ENCODE measurements around the gene SOHLH1.

Gene SOHLH1, protein sequence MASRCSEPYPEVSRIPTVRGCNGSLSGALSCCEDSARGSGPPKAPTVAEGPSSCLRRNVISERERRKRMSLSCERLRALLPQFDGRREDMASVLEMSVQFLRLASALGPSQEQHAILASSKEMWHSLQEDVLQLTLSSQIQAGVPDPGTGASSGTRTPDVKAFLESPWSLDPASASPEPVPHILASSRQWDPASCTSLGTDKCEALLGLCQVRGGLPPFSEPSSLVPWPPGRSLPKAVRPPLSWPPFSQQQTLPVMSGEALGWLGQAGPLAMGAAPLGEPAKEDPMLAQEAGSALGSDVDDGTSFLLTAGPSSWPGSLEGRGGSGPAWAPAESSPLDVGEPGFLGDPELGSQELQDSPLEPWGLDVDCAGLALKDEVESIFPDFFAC

DNA sequence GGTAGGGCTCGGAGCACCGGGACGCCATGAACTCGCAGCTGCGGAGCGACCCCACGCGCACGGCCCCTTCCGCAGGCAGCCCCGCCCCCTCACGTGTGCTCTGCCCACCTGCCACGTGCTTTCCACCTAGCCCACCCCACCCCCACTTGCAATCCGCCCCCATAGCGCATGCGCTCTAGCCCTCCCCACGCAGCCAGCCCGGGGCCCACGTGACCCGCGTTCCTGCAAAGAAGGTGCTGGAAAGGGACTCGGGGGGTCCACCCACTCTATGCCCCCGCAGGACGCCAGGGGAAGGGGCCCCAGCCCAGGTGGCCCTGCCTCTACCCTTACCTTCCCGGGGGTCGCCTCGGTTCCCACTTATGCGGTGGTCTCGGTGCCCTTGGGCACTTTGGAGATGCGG lies at the start of gene SOHLH1:
TSS of gene SOHLH1 (minus strand) at position 42 of the 400 bp plus-strand sequence. CDS start at position 28, 14 bp downstream.
- no peaks in the 10 kb centered on the region for H3K9me2 ChIP-seq (replicated peaks; ENCODE audit: insufficient read depth, low read length)
- H3K36me3 ChIP-seq (ENCODE audit: low read length): no peaks in the 10 kb centered on the region
- H3K79me2 ChIP-seq (ENCODE audit: insufficient read depth, low read length): no peaks in the 10 kb centered on the region
- no peaks in the 10 kb centered on the region for H4K20me1 ChIP-seq (ENCODE audit: low read depth, low read length)
- TF ChIP-seq EZH2phosphoT487 (conservative IDR thresholded peaks at IDR 0.05; ENCODE audit: low read length) (no peak), CTCF (IDR thresholded peaks at IDR 0.05; ENCODE audit: insufficient read depth, low read length, poor library complexity, severe bottlenecking) (no peak)
- H3K9ac ChIP-seq (ENCODE audit: low read length): no peak within 1 kb of the TSS
- no peaks in the 10 kb centered on the region for H3K9me3 ChIP-seq (ENCODE audit: insufficient read depth, low read length)
- no peak within 1 kb of the TSS for H3K27ac ChIP-seq (ENCODE audit: low read depth, low read length)
- H2AFZ ChIP-seq (ENCODE audit: low read depth, low read length, severe bottlenecking): no peak within 1 kb of the TSS
- H3K4me2 ChIP-seq (ENCODE audit: low read depth, low read length, poor library complexity, severe bottlenecking): no peak within 1 kb of the TSS
- H3K4me3 ChIP-seq (ENCODE audit: insufficient read depth, low read length, poor library complexity, severe bottlenecking): no peak within 1 kb of the TSS
- no peaks in the 10 kb centered on the region for H3K27me3 ChIP-seq (ENCODE audit: low read length)
- no peaks in the 10 kb centered on the region for H3F3A ChIP-seq (ENCODE audit: insufficient read depth)

- H3K27ac ChIP-seq (ENCODE audit: low read depth, low read length): no peak overlapping the region
- H4K20me1 ChIP-seq (ENCODE audit: low read depth, low read length): no peaks in the 10 kb centered on the region
- TF ChIP-seq CTCF (IDR thresholded peaks at IDR 0.05; ENCODE audit: insufficient read depth, low read length, poor library complexity, severe bottlenecking) (no peak), EZH2phosphoT487 (conservative IDR thresholded peaks at IDR 0.05; ENCODE audit: low read length) (no peak)
- H3K9me3 ChIP-seq (ENCODE audit: insufficient read depth, low read length): no peaks in the 10 kb centered on the region
- no peaks in the 10 kb centered on the region for H3K79me2 ChIP-seq (ENCODE audit: insufficient read depth, low read length)
- H3K4me2 ChIP-seq (ENCODE audit: low read depth, low read length, poor library complexity, severe bottlenecking): no peak overlapping the region
- H3K9ac ChIP-seq (ENCODE audit: low read length): no peak overlapping the region
- H3K27me3 ChIP-seq (ENCODE audit: low read length): no peaks in the 10 kb centered on the region
- H3F3A ChIP-seq (ENCODE audit: insufficient read depth): no peaks in the 10 kb centered on the region
- no peak overlapping the region for H3K4me3 ChIP-seq (ENCODE audit: insufficient read depth, low read length, poor library complexity, severe bottlenecking)
- H3K36me3 ChIP-seq (ENCODE audit: low read length): no peaks in the 10 kb centered on the region
- no peak overlapping the region for H2AFZ ChIP-seq (ENCODE audit: low read depth, low read length, severe bottlenecking)
- H3K9me2 ChIP-seq (replicated peaks; ENCODE audit: insufficient read depth, low read length): no peaks in the 10 kb centered on the region
Measured at GRCh38 chr9:135748676-135749075, 49.4 kb upstream of the SOHLH1 start.

DNA sequence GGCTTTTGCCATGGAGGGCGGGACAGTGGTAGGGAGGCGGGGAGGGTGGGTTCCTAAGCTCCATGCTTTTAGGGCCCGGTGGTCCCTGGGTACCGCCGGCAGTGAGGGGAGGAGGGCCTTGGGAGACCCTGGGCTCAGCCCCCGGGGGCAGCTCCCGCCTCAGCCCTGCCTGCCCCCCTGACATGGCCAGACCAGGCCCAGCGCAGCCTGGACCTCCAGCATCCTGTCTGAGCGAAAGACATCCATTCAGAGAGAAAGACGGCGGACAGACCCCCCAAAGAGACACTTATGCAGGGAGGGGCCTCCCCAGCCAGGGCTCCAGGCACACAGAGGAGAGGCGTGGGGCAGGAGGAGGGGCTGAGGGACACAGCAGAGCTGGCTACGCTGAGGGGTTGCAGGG lies 48.0 kb upstream of the SOHLH1 start:
- Histone ChIP-seq H3K4me3 (ENCODE audit: insufficient read depth, low read length, poor library complexity, severe bottlenecking) (no peak overlapping the region), H3K9me3 (ENCODE audit: insufficient read depth, low read length) (no peaks in the 10 kb centered on the region), H3K79me2 (ENCODE audit: insufficient read depth, low read length) (no peaks in the 10 kb centered on the region), H4K20me1 (ENCODE audit: low read depth, low read length) (no peaks in the 10 kb centered on the region), H3K9me2 (replicated peaks; ENCODE audit: insufficient read depth, low read length) (no peaks in the 10 kb centered on the region), H3K4me2 (ENCODE audit: low read depth, low read length, poor library complexity, severe bottlenecking) (no peak overlapping the region), H3K36me3 (ENCODE audit: low read length) (no peaks in the 10 kb centered on the region), H3K27ac (ENCODE audit: low read depth, low read length) (no peak overlapping the region), H3K27me3 (ENCODE audit: low read length) (no peaks in the 10 kb centered on the region), H2AFZ (ENCODE audit: low read depth, low read length, severe bottlenecking) (no peak overlapping the region), H3K9ac (ENCODE audit: low read length) (no peak overlapping the region), H3F3A (ENCODE audit: insufficient read depth) (no peaks in the 10 kb centered on the region)
- TF ChIP-seq CTCF (IDR thresholded peaks at IDR 0.05; ENCODE audit: insufficient read depth, low read length, poor library complexity, severe bottlenecking) (no peak), EZH2phosphoT487 (conservative IDR thresholded peaks at IDR 0.05; ENCODE audit: low read length) (no peak)
